Loucy (cell line): ENCODE measurements around the gene EREG.

Experiments
- H2AFZ ChIP-seq: fragments of 200-600 bp; sonication (generic); 2 replicates; pipeline ENCODE4 v1.6.0; 2016; ENCODE audit warnings: antibody characterized with exemption, mild to moderate bottlenecking, low read length, moderate library complexity
- H3F3A ChIP-seq: fragments of 200-600 bp; 2 replicates; pipeline ENCODE4 v1.6.0; 2016; ENCODE audit warnings: antibody characterized with exemption, low read depth, mild to moderate bottlenecking
- H3K27me3 ChIP-seq: fragments of 200-600 bp; sonication (generic); 2 replicates; pipeline ENCODE4 v1.6.1; 2014; ENCODE audit warnings: low read length, mild to moderate bottlenecking; ENCODE audit not compliant: insufficient read depth, poor library complexity, severe bottlenecking
- H3K36me3 ChIP-seq: fragments of 200-600 bp; sonication (generic); 2 replicates; pipeline ENCODE4 v1.6.1; 2016; ENCODE audit warnings: low read length; ENCODE audit not compliant: insufficient read depth
- H3K4me1 ChIP-seq: fragments of 200-600 bp; sonication (generic); 2 replicates; pipeline ENCODE4 v1.5.1; 2014; ENCODE audit warnings: low read length, mild to moderate bottlenecking; ENCODE audit not compliant: insufficient read depth, poor library complexity, severe bottlenecking
- H3K4me2 ChIP-seq: fragments of 200-600 bp; sonication (generic); 2 replicates; pipeline ENCODE4 v1.6.0; 2014; ENCODE audit warnings: antibody characterized with exemption, low read length, low read depth, mild to moderate bottlenecking; ENCODE audit not compliant: poor library complexity, severe bottlenecking
- H3K4me3 ChIP-seq: fragments of 200-600 bp; sonication (generic); 2 replicates; pipeline ENCODE4 v1.5.1; 2014; ENCODE audit warnings: low read length, mild to moderate bottlenecking, mixed read lengths; ENCODE audit not compliant: poor library complexity, severe bottlenecking
- H3K79me2 ChIP-seq: fragments of 200-600 bp; sonication (generic); 2 replicates; pipeline ENCODE4 v1.6.1; 2014; ENCODE audit warnings: low read length; ENCODE audit not compliant: insufficient read depth
- H3K9ac ChIP-seq: fragments of 200-600 bp; sonication (generic); 2 replicates; pipeline ENCODE4 v1.6.0; 2014; ENCODE audit warnings: mild to moderate bottlenecking, low read depth, low read length, moderate library complexity; ENCODE audit not compliant: poor library complexity, severe bottlenecking
- H3K9me2 ChIP-seq: fragments of 200-600 bp; sonication (generic); replicated peaks from 2 replicates; pipeline ENCODE4 v1.6.1; 2016; ENCODE audit warnings: low read depth, low read length, mixed read lengths
- H3K9me3 ChIP-seq: fragments of 200-600 bp; sonication (generic); 2 replicates; pipeline ENCODE4 v1.6.1; 2014; ENCODE audit warnings: mild to moderate bottlenecking, antibody characterized with exemption, low read length, low read depth; ENCODE audit not compliant: insufficient read depth
- H4K20me1 ChIP-seq: fragments of 200-600 bp; sonication (generic); 2 replicates; pipeline ENCODE4 v1.6.0; 2014; ENCODE audit warnings: antibody characterized with exemption, low read length, mild to moderate bottlenecking; ENCODE audit not compliant: insufficient read depth, poor library complexity, severe bottlenecking
- EZH2phosphoT487 ChIP-seq: fragments of 200-600 bp; IDR thresholded peaks from 2 replicates; pipeline ENCODE4 v1.6.1; 2018; ENCODE audit warnings: antibody characterized with exemption, mild to moderate bottlenecking, moderate library complexity, borderline replicate concordance
- TF ChIP-seq, protein P1 (sequence below): fragments of 200-600 bp; sonication (generic); conservative IDR thresholded peaks from 2 replicates; pipeline ENCODE4 v1.5.1; 2014; ENCODE audit warnings: mild to moderate bottlenecking, antibody characterized with exemption, low read length

EREG gene

DNA sequence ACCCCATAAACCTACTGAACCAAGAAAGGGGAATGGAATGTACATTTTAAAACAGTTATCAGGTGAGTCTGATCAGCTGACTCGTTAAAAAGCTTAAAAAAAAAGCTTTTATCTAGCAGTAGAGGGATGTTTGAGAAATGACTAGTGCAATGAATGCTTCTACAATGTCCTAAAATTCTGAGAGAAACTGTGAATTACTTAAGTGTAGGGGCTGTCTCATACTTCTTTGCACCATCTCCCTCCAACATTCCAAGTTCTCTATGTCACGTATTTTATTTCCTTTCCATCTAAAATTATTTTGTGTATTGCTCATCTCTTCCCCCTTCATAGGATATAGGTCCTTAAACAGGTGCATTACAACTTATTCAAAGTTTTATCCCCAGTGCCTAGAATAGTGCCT, 68.1 kb downstream of the EREG start:
- no peak overlapping the region for H3K4me3 ChIP-seq
- H3K9ac ChIP-seq, result no peak overlapping the region
- no peaks in the 10 kb centered on the region for H3F3A ChIP-seq
- no peaks in the 10 kb centered on the region for H3K36me3 ChIP-seq
- H3K9me3 ChIP-seq, result no peaks in the 10 kb centered on the region
- no peaks in the 10 kb centered on the region for H3K4me1 ChIP-seq
- no peaks in the 10 kb centered on the region for H3K79me2 ChIP-seq
- no peak overlapping the region for H2AFZ ChIP-seq
- TF ChIP-seq, protein P1, sequence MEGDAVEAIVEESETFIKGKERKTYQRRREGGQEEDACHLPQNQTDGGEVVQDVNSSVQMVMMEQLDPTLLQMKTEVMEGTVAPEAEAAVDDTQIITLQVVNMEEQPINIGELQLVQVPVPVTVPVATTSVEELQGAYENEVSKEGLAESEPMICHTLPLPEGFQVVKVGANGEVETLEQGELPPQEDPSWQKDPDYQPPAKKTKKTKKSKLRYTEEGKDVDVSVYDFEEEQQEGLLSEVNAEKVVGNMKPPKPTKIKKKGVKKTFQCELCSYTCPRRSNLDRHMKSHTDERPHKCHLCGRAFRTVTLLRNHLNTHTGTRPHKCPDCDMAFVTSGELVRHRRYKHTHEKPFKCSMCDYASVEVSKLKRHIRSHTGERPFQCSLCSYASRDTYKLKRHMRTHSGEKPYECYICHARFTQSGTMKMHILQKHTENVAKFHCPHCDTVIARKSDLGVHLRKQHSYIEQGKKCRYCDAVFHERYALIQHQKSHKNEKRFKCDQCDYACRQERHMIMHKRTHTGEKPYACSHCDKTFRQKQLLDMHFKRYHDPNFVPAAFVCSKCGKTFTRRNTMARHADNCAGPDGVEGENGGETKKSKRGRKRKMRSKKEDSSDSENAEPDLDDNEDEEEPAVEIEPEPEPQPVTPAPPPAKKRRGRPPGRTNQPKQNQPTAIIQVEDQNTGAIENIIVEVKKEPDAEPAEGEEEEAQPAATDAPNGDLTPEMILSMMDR, result no peak
- TF ChIP-seq EZH2phosphoT487, result no peak
- H3K9me2 ChIP-seq, result no peaks in the 10 kb centered on the region
- H4K20me1 ChIP-seq, result no peaks in the 10 kb centered on the region
- peaks cover 7% of the 10 kb centered on the region for H3K27me3 ChIP-seq
- H3K4me2 ChIP-seq, result no peak overlapping the region

DNA sequence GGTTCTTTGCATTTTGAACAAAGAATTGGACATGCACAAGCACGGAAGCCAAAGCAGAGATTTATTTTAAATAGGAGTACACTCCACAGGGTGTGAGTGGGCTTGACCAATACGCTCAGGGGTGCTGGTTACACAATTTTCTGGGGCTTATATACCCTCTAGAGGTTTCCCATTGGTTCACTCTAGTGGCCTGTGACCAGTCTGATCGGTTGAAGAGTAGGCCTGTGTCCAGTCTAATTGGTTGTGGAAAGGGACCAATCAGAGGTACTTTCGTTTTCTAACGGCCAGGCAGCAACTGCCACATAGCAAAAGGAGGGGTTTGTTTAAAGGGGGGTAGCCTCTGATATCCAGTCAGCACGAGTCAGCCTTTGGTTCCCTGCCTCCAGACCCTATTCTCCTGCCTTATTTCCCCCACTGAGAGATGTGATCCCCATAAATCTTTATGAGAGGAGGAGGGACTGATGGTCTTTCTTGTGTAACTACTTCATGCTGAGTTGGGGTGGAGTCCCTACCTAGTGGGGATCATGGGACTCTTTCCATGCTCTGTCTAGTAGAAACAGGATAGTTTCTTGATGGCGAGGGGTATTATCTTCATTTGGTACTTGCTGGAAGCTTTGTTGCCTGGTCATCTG, 68.7 kb downstream of the EREG start:
- Histone ChIP-seq H3K4me1 (no peaks in the 10 kb centered on the region), H3K79me2 (no peaks in the 10 kb centered on the region), H2AFZ (no peak overlapping the region), H4K20me1 (no peaks in the 10 kb centered on the region), H3K9ac (no peak overlapping the region), H3F3A (no peaks in the 10 kb centered on the region), H3K9me2 (no peaks in the 10 kb centered on the region), H3K36me3 (no peaks in the 10 kb centered on the region), H3K4me3 (no peak overlapping the region), H3K27me3 (peaks cover 7% of the 10 kb centered on the region), H3K4me2 (no peak overlapping the region), H3K9me3 (no peaks in the 10 kb centered on the region)
- no peak for TF ChIP-seq EZH2phosphoT487

DNA sequence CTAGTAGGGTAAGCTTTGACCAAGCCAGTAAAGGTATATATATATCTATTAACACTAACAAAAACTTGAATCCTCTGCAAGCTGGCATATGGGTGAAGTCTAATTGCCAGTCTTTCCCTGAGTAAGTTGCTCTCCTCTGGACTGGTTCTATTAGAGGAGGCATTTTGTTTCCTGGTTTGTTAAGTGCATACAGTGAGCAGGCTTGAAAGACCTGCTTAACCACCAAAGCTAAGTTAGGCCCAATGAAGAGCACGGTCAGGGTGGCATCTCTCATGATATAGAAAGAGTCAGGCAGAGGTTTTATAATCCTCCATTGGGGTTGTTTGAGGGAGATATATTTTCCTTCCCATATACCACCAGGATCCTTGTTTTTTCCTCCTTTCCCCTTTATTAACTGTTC, 70.4 kb downstream of the EREG start:
- no peaks in the 10 kb centered on the region for H3F3A ChIP-seq
- H2AFZ ChIP-seq, result no peak overlapping the region
- H3K36me3 ChIP-seq, result no peaks in the 10 kb centered on the region
- H3K9me2 ChIP-seq, result no peaks in the 10 kb centered on the region
- TF ChIP-seq EZH2phosphoT487, result no peak
- TF ChIP-seq, protein P1, result no peak
- H3K9ac ChIP-seq, result no peak overlapping the region
- no peak overlapping the region for H3K4me3 ChIP-seq
- no peaks in the 10 kb centered on the region for H3K79me2 ChIP-seq
- no peak overlapping the region for H3K4me2 ChIP-seq
- no peaks in the 10 kb centered on the region for H3K9me3 ChIP-seq
- no peaks in the 10 kb centered on the region for H3K4me1 ChIP-seq
- no peaks in the 10 kb centered on the region for H4K20me1 ChIP-seq
- H3K27me3 ChIP-seq, result no peaks in the 10 kb centered on the region

DNA sequence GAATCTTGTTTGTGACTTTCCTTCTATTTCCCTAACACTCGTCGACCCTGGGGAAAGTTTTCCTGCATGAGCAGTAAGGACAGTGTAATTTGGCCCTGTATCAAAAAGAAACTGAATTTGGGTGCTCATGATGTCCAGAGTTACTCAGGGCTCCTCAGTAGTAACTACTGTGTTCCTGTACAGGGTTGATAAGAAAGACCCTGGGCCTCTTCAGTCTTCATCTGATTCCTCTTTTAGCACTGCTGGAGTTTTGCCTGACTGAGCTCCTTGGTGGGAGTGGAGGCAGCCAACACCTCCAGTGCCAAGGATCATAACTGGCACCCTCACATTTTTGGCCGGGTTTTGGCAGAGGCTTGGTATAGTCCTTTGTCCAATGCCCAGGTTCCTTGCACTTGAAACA, 72.9 kb downstream of the EREG start:
- no peaks in the 10 kb centered on the region for H3K27me3 ChIP-seq
- H3K36me3 ChIP-seq, result no peaks in the 10 kb centered on the region
- H3F3A ChIP-seq, result no peaks in the 10 kb centered on the region
- H3K9me2 ChIP-seq, result no peaks in the 10 kb centered on the region
- TF ChIP-seq EZH2phosphoT487, result no peak
- TF ChIP-seq, protein P1, result no peak
- no peaks in the 10 kb centered on the region for H3K79me2 ChIP-seq
- no peak overlapping the region for H2AFZ ChIP-seq
- no peaks in the 10 kb centered on the region for H3K4me1 ChIP-seq
- H3K4me3 ChIP-seq, result no peak overlapping the region
- no peaks in the 10 kb centered on the region for H3K9me3 ChIP-seq
- no peak overlapping the region for H3K4me2 ChIP-seq
- H4K20me1 ChIP-seq, result no peaks in the 10 kb centered on the region
- H3K9ac ChIP-seq, result no peak overlapping the region
